HT-29 (cell line): Measurements from ENCODE around the gene MAP3K19. TPM values are rescaled to one million over a fixed set of nuclear protein-coding genes. Genes with fewer than 3 reads are reported as not detected.
"Not testable (repeated sequence)": the region's sequence is repeated elsewhere in the genome, so short reads cannot be mapped to it uniquely, and the experiment has no call there.

Experiments used
- DNase-seq: peaks from one replicate; pipeline ENCODE4 v3.0.0-alpha.2; 2015; ENCODE audit warnings: low spot score
- total RNA-seq: library from RNA; depleted of rRNA; stranded (reverse); fragments of >200 nt; shearing (Covaris generic); gene quantifications from 2 replicates; pipeline ENCODE4 v1.2.3, GENCODE V29; 2014; rRNA removed

Gene MAP3K19
- total RNA-seq = not detected in 2 replicates

- DNase-seq = peak; percentile 16
Measured at GRCh38 chr2:135047300-135047699, at the start of gene MAP3K19. Gene MAP3K19 (minus strand): TSS chr2:135047447. CDS start chr2:135024647, 22,800 bp downstream.

- no peak for DNase-seq
Measured at GRCh38 chr2:135096665-135097446, 49.6 kb upstream of the MAP3K19 start.

GRCh38 chr2:135095591-135095990, 48.3 kb upstream of the MAP3K19 start:
- no peak for DNase-seq

GRCh38 chr2:135094508-135094907, 47.3 kb upstream of the MAP3K19 start:
- no peak for DNase-seq

- peak; percentile 17 for DNase-seq
Measured at GRCh38 chr2:135093670-135094330, 46.6 kb upstream of the MAP3K19 start.

GRCh38 chr2:135093193-135093592, 45.9 kb upstream of the MAP3K19 start:
- no peak for DNase-seq

- peak; percentile 25 for DNase-seq
Measured at GRCh38 chr2:135091681-135092080, 44.4 kb upstream of the MAP3K19 start.

- not testable (repeated sequence) for DNase-seq
Measured at GRCh38 chr2:135089597-135089996, 42.4 kb upstream of the MAP3K19 start.

- no peak for DNase-seq
Measured at GRCh38 chr2:135086222-135086621, 39.0 kb upstream of the MAP3K19 start.

- no peak for DNase-seq
Measured at GRCh38 chr2:135078417-135078816, 31.2 kb upstream of the MAP3K19 start.

GRCh38 chr2:135076556-135076955, 29.3 kb upstream of the MAP3K19 start:
- no peak for DNase-seq

- DNase-seq = peak; percentile 76
Measured at GRCh38 chr2:135074216-135074615, 27.0 kb upstream of the MAP3K19 start.

- no peak for DNase-seq
Measured at GRCh38 chr2:135072125-135072997, 25.1 kb upstream of the MAP3K19 start.

- no peak for DNase-seq
Measured at GRCh38 chr2:135066710-135067109, 19.5 kb upstream of the MAP3K19 start.

GRCh38 chr2:135064149-135064548, 16.9 kb upstream of the MAP3K19 start:
- no peak for DNase-seq

- DNase-seq = no peak
Measured at GRCh38 chr2:135063210-135063609, 16.0 kb upstream of the MAP3K19 start.

- no peak for DNase-seq
Measured at GRCh38 chr2:135059577-135059976, 12.3 kb upstream of the MAP3K19 start.

- no peak for DNase-seq
Measured at GRCh38 chr2:135056790-135057189, 9.5 kb upstream of the MAP3K19 start.

- no peak for DNase-seq
Measured at GRCh38 chr2:135055182-135055786, 8.0 kb upstream of the MAP3K19 start.

- DNase-seq = no peak
Measured at GRCh38 chr2:135052997-135053474, 5.8 kb upstream of the MAP3K19 start.
